ENCODE data around the gene VAC14.

The VAC14 gene

GRCh38 chr16:70757183-70757582 is 43.8 kb downstream of the VAC14 start:
- Mint-ChIP-seq H3K27me3 (no peaks in the 10 kb centered on the region), H3K27ac (no peak overlapping the region), H3K4me1 (ENCODE audit: low read depth) (peaks cover 5% of the 10 kb centered on the region), H3K36me3 (peaks cover 4% of the 10 kb centered on the region), H3K4me3 (no peak overlapping the region), H3K9me3 (ENCODE audit: low read depth) (no peaks in the 10 kb centered on the region)

- no peaks in the 10 kb centered on the region for H3K9me3 Mint-ChIP-seq (ENCODE audit: low read depth)
- peaks cover 4% of the 10 kb centered on the region for H3K36me3 Mint-ChIP-seq
- no peak overlapping the region for H3K27ac Mint-ChIP-seq
- H3K4me3 Mint-ChIP-seq: no peak overlapping the region
- H3K4me1 Mint-ChIP-seq (ENCODE audit: low read depth): peaks cover 8% of the 10 kb centered on the region
- no peaks in the 10 kb centered on the region for H3K27me3 Mint-ChIP-seq
Observed at GRCh38 chr16:70756071-70756470, 44.9 kb downstream of the VAC14 start.

- H3K27me3 Mint-ChIP-seq: no peaks in the 10 kb centered on the region
- no peak overlapping the region for H3K27ac Mint-ChIP-seq
- H3K4me3 Mint-ChIP-seq: no peak overlapping the region
- H3K9me3 Mint-ChIP-seq (ENCODE audit: low read depth): no peaks in the 10 kb centered on the region
- peaks cover 4% of the 10 kb centered on the region for H3K36me3 Mint-ChIP-seq
- H3K4me1 Mint-ChIP-seq (ENCODE audit: low read depth): peaks cover 12% of the 10 kb centered on the region
Observed at GRCh38 chr16:70754851-70755600, 45.9 kb downstream of the VAC14 start.

GRCh38 chr16:70754371-70754770 is 46.6 kb downstream of the VAC14 start:
- peaks cover 4% of the 10 kb centered on the region for H3K36me3 Mint-ChIP-seq
- H3K4me1 Mint-ChIP-seq (ENCODE audit: low read depth): peaks cover 13% of the 10 kb centered on the region
- H3K9me3 Mint-ChIP-seq (ENCODE audit: low read depth): no peaks in the 10 kb centered on the region
- no peak overlapping the region for H3K27ac Mint-ChIP-seq
- no peaks in the 10 kb centered on the region for H3K27me3 Mint-ChIP-seq
- H3K4me3 Mint-ChIP-seq: no peak overlapping the region

GRCh38 chr16:70753694-70754325 is 47.1 kb downstream of the VAC14 start:
- H3K4me1 Mint-ChIP-seq (ENCODE audit: low read depth): peaks cover 18% of the 10 kb centered on the region
- no peaks in the 10 kb centered on the region for H3K27me3 Mint-ChIP-seq
- H3K27ac Mint-ChIP-seq: no peak overlapping the region
- peaks cover 2% of the 10 kb centered on the region for H3K36me3 Mint-ChIP-seq
- no peak overlapping the region for H3K4me3 Mint-ChIP-seq
- no peaks in the 10 kb centered on the region for H3K9me3 Mint-ChIP-seq (ENCODE audit: low read depth)

GRCh38 chr16:70753228-70753627 is 47.7 kb downstream of the VAC14 start:
- Mint-ChIP-seq H3K27ac (no peak overlapping the region), H3K4me1 (ENCODE audit: low read depth) (peaks cover 19% of the 10 kb centered on the region), H3K4me3 (no peak overlapping the region), H3K36me3 (no peaks in the 10 kb centered on the region), H3K9me3 (ENCODE audit: low read depth) (no peaks in the 10 kb centered on the region), H3K27me3 (no peaks in the 10 kb centered on the region)

DNA sequence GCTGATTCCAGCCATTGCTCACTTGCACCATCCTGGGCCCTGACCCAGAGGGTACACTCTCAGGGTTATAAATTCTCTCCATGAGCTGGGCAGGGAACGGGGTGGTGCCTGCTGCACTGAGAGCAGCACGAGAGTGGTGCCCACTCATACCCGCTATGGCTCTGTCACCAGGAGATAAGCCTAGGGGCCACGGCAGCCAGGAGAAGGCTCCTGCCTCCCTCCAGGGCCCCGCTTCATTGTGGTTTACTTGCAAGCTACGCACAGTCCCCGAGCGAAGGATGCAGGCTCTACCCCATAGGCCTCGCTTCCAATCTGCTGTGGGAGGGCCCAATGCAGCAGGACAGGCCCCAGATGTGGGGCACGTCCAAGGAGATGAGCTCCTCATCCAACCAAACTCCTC is 48.5 kb downstream of the VAC14 start:
- H3K27ac Mint-ChIP-seq: no peak overlapping the region

DNA sequence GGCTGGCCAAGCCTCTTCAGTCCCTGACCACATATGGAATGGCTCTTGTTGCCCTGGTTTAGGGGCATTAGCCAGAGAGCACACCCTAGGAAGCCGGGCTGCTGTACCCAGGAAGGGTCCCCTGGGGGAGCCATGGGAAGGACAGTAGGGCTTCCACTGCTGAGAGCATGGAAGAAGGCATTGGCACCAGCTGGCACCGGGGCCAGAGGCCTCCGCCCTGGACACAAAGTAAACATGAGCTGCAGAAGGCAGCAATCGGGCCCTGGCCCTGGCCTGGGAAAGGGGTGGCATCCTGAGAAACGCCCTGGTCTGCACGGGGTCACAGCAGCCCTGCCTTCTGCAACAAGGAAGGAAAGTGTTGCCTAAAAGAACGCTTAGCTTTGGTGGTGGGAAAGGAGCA is 49.4 kb downstream of the VAC14 start:
- Mint-ChIP-seq H3K4me3 (no peak overlapping the region), H3K36me3 (no peaks in the 10 kb centered on the region), H3K27me3 (no peaks in the 10 kb centered on the region), H3K9me3 (ENCODE audit: low read depth) (no peaks in the 10 kb centered on the region), H3K4me1 (ENCODE audit: low read depth) (peaks cover 30% of the 10 kb centered on the region), H3K27ac (no peak overlapping the region)

More for the DNA sequence above, 48.5 kb downstream of the VAC14 start:
- H3K4me1 Mint-ChIP-seq (ENCODE audit: low read depth): peaks cover 21% of the 10 kb centered on the region
- no peak overlapping the region for H3K4me3 Mint-ChIP-seq
- no peaks in the 10 kb centered on the region for H3K36me3 Mint-ChIP-seq
- no peaks in the 10 kb centered on the region for H3K9me3 Mint-ChIP-seq (ENCODE audit: low read depth)
- no peaks in the 10 kb centered on the region for H3K27me3 Mint-ChIP-seq

GRCh38 chr16:70750893-70751467 is 50.0 kb downstream of the VAC14 start:
- Mint-ChIP-seq H3K27ac (peak overlapping the region; percentile 10), H3K9me3 (ENCODE audit: low read depth) (no peaks in the 10 kb centered on the region), H3K4me1 (ENCODE audit: low read depth) (peaks cover 34% of the 10 kb centered on the region), H3K36me3 (no peaks in the 10 kb centered on the region), H3K27me3 (no peaks in the 10 kb centered on the region), H3K4me3 (no peak overlapping the region)

GRCh38 chr16:70749681-70750601 is 51.0 kb downstream of the VAC14 start:
- no peak overlapping the region for H3K4me3 Mint-ChIP-seq
- H3K27ac Mint-ChIP-seq: no peak overlapping the region
- peaks cover 37% of the 10 kb centered on the region for H3K4me1 Mint-ChIP-seq (ENCODE audit: low read depth)
- no peaks in the 10 kb centered on the region for H3K9me3 Mint-ChIP-seq (ENCODE audit: low read depth)
- no peaks in the 10 kb centered on the region for H3K27me3 Mint-ChIP-seq
- no peaks in the 10 kb centered on the region for H3K36me3 Mint-ChIP-seq

- Mint-ChIP-seq H3K9me3 (ENCODE audit: low read depth) (no peaks in the 10 kb centered on the region), H3K27ac (peak overlapping the region; percentile 50), H3K4me1 (ENCODE audit: low read depth) (peaks cover 37% of the 10 kb centered on the region), H3K36me3 (no peaks in the 10 kb centered on the region), H3K27me3 (no peaks in the 10 kb centered on the region), H3K4me3 (no peak overlapping the region)
Observed at GRCh38 chr16:70749006-70749678, 51.8 kb downstream of the VAC14 start.

GRCh38 chr16:70747703-70748631 is 53.0 kb downstream of the VAC14 start:
- no peaks in the 10 kb centered on the region for H3K27me3 Mint-ChIP-seq
- peak overlapping the region; percentile 90 for H3K27ac Mint-ChIP-seq
- no peak overlapping the region for H3K4me3 Mint-ChIP-seq
- H3K9me3 Mint-ChIP-seq (ENCODE audit: low read depth): no peaks in the 10 kb centered on the region
- H3K36me3 Mint-ChIP-seq: peaks cover 6% of the 10 kb centered on the region
- peaks cover 37% of the 10 kb centered on the region for H3K4me1 Mint-ChIP-seq (ENCODE audit: low read depth)

DNA sequence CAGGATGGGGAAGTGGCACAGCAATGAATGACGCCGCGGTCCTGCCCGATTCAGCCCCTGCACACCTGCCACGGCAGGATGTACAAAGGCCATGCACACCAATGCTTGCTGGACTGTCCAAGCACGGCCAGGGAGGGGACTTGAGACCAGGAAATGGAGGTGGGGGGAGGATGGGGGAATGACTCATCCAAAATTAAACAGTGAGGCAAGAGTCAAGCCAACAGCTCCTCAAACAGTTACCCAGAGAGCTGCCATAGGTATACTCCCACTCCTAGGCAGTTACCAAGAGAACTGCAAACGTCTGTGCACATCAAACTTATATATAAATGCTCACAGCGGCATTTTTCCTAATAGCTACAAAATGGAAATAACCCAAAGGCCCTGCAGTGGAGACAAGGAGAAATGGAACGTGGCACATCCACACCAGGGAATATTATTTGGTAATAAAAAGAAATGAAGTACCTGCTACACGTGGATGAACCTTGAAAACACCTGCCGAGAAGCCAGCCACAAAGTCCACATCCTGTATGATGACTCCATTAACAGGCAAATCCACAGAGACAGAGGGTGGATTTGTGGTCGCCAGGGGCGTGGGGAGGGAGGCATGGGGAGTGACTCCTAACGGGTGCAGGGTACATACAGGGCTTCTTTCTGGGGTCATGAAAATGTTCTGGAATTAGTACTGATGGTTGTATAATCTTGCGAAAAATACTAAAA is 54.1 kb downstream of the VAC14 start:
- Mint-ChIP-seq H3K27me3 (no peaks in the 10 kb centered on the region), H3K9me3 (ENCODE audit: low read depth) (no peaks in the 10 kb centered on the region), H3K27ac (peak overlapping the region; percentile 90), H3K4me1 (ENCODE audit: low read depth) (peaks cover 38% of the 10 kb centered on the region), H3K36me3 (peaks cover 9% of the 10 kb centered on the region), H3K4me3 (no peak overlapping the region)

Data from activated naive CD8-positive, alpha-beta T cell (primary cell).